ENCODE data around the gene MYL12A. TPM values are rescaled to one million over a fixed set of nuclear protein-coding genes. Genes with fewer than 3 reads are reported as not detected.

The MYL12A gene
- total and polyA plus RNA-seq, 2 donors: 305 to 360 TPM

- no peak overlapping the region for H3K27ac ChIP-seq (ENCODE audit: low read depth)
- no peaks in the 10 kb centered on the region for H3K4me1 ChIP-seq (ENCODE audit: insufficient read depth)
- H3K36me3 ChIP-seq (ENCODE audit: insufficient read depth): no peaks in the 10 kb centered on the region
- DNase-seq (ENCODE audit: extremely low spot score): no peak
- WGBS: 60% methylated on average over 5 of the region's 5 CpGs
- no peak overlapping the region for H3K4me3 ChIP-seq (ENCODE audit: low read depth, low read length)
These were observed 13.1 kb upstream of the MYL12A start for GRCh38 chr18:3234457-3234856.

GRCh38 chr18:3235846-3236245 is 11.8 kb upstream of the MYL12A start:
- H3K27ac ChIP-seq (ENCODE audit: low read depth): no peak overlapping the region
- WGBS: 97% methylated on average over 2 of the region's 2 CpGs
- H3K4me3 ChIP-seq (ENCODE audit: low read depth, low read length): no peak overlapping the region
- H3K36me3 ChIP-seq (ENCODE audit: insufficient read depth): no peaks in the 10 kb centered on the region
- DNase-seq (ENCODE audit: extremely low spot score): no peak
- no peaks in the 10 kb centered on the region for H3K4me1 ChIP-seq (ENCODE audit: insufficient read depth)

GRCh38 chr18:3236470-3236869 is 11.1 kb upstream of the MYL12A start:
- no peak for DNase-seq (ENCODE audit: extremely low spot score)
- H3K27ac ChIP-seq (ENCODE audit: low read depth): no peak overlapping the region
- WGBS: 90% methylated on average over 4 of the region's 4 CpGs
- no peaks in the 10 kb centered on the region for H3K4me1 ChIP-seq (ENCODE audit: insufficient read depth)
- no peaks in the 10 kb centered on the region for H3K36me3 ChIP-seq (ENCODE audit: insufficient read depth)
- H3K4me3 ChIP-seq (ENCODE audit: low read depth, low read length): no peak overlapping the region

GRCh38 chr18:3238742-3239141 is 8.9 kb upstream of the MYL12A start:
- WGBS: 92% methylated on average over 2 of the region's 2 CpGs
- Histone ChIP-seq H3K36me3 (ENCODE audit: insufficient read depth) (no peaks in the 10 kb centered on the region), H3K27ac (ENCODE audit: low read depth) (no peak overlapping the region), H3K4me1 (ENCODE audit: insufficient read depth) (no peaks in the 10 kb centered on the region), H3K4me3 (ENCODE audit: low read depth, low read length) (no peak overlapping the region)
- DNase-seq (ENCODE audit: extremely low spot score): no peak

- Histone ChIP-seq H3K4me3 (ENCODE audit: low read depth, low read length) (no peak overlapping the region), H3K36me3 (ENCODE audit: insufficient read depth) (no peaks in the 10 kb centered on the region), H3K27ac (ENCODE audit: low read depth) (no peak overlapping the region), H3K4me1 (ENCODE audit: insufficient read depth) (peaks cover 2% of the 10 kb centered on the region)
- DNase-seq (ENCODE audit: extremely low spot score): no peak
- 72% methylated on average over 1 of the region's 1 CpG for WGBS
These were observed 2.4 kb upstream of the MYL12A start for GRCh38 chr18:3245185-3245564.

GRCh38 chr18:3245853-3246634 is 1.6 kb upstream of the MYL12A start:
- H3K27ac ChIP-seq (ENCODE audit: low read depth): peak overlapping the region; percentile 71
- peak; percentile 69 for DNase-seq (ENCODE audit: extremely low spot score)
- no peaks in the 10 kb centered on the region for H3K36me3 ChIP-seq (ENCODE audit: insufficient read depth)
- H3K4me1 ChIP-seq (ENCODE audit: insufficient read depth): peaks cover 2% of the 10 kb centered on the region
- peak overlapping the region; percentile 72 for H3K4me3 ChIP-seq (ENCODE audit: low read depth, low read length)
- 10% methylated on average over 29 of the region's 29 CpGs for WGBS

GRCh38 chr18:3246635-3247239 is 864 bp upstream of the MYL12A start:
- H3K4me1 ChIP-seq (ENCODE audit: insufficient read depth): peaks cover 2% of the 10 kb centered on the region
- peak overlapping the region; percentile 72 for H3K4me3 ChIP-seq (ENCODE audit: low read depth, low read length)
- no peak for DNase-seq (ENCODE audit: extremely low spot score)
- H3K27ac ChIP-seq (ENCODE audit: low read depth): peak overlapping the region; percentile 71
- H3K36me3 ChIP-seq (ENCODE audit: insufficient read depth): no peaks in the 10 kb centered on the region
- WGBS: 38% methylated on average over 23 of the region's 23 CpGs

GRCh38 chr18:3248062-3248657 is 559 bp downstream of the MYL12A start:
- Histone ChIP-seq H3K27ac (ENCODE audit: low read depth) (peak overlapping the region; percentile 99), H3K36me3 (ENCODE audit: insufficient read depth) (no peaks in the 10 kb centered on the region), H3K4me3 (ENCODE audit: low read depth, low read length) (peak overlapping the region; percentile 72), H3K4me1 (ENCODE audit: insufficient read depth) (peaks cover 2% of the 10 kb centered on the region)
- WGBS: under 1% methylated on average over 22 of the region's 22 CpGs
- DNase-seq (ENCODE audit: extremely low spot score): peak; percentile 14

- WGBS: 20% methylated on average over 9 of the region's 9 CpGs
- H3K36me3 ChIP-seq (ENCODE audit: insufficient read depth): no peaks in the 10 kb centered on the region
- no peak overlapping the region for H3K27ac ChIP-seq (ENCODE audit: low read depth)
- H3K4me1 ChIP-seq (ENCODE audit: insufficient read depth): peaks cover 2% of the 10 kb centered on the region
- DNase-seq (ENCODE audit: extremely low spot score): peak; percentile 13
- peak overlapping the region; percentile 72 for H3K4me3 ChIP-seq (ENCODE audit: low read depth, low read length)
These were observed 1.2 kb downstream of the MYL12A start for GRCh38 chr18:3248658-3249359.

- DNase-seq (ENCODE audit: extremely low spot score): no peak
- H3K4me1 ChIP-seq (ENCODE audit: insufficient read depth): peaks cover 2% of the 10 kb centered on the region
- no peak overlapping the region for H3K4me3 ChIP-seq (ENCODE audit: low read depth, low read length)
- 34% methylated on average over 6 of the region's 6 CpGs for WGBS
- H3K36me3 ChIP-seq (ENCODE audit: insufficient read depth): no peaks in the 10 kb centered on the region
- H3K27ac ChIP-seq (ENCODE audit: low read depth): no peak overlapping the region
These were observed 2.9 kb downstream of the MYL12A start for GRCh38 chr18:3250237-3251107.

- no peak overlapping the region for H3K4me3 ChIP-seq (ENCODE audit: low read depth, low read length)
- 65% methylated on average over 8 of the region's 8 CpGs for WGBS
- H3K36me3 ChIP-seq (ENCODE audit: insufficient read depth): no peaks in the 10 kb centered on the region
These were observed 3.8 kb downstream of the MYL12A start for GRCh38 chr18:3251249-3251962.

GRCh38 chr18:3251963-3252277 is 4.3 kb downstream of the MYL12A start:
- no peak for DNase-seq (ENCODE audit: extremely low spot score)
- Histone ChIP-seq H3K4me1 (ENCODE audit: insufficient read depth) (peaks cover 2% of the 10 kb centered on the region), H3K27ac (ENCODE audit: low read depth) (no peak overlapping the region), H3K36me3 (ENCODE audit: insufficient read depth) (no peaks in the 10 kb centered on the region), H3K4me3 (ENCODE audit: low read depth, low read length) (no peak overlapping the region)
- 35% methylated on average over 3 of the region's 3 CpGs for WGBS

More at GRCh38 chr18:3251249-3251962, 3.8 kb downstream of the MYL12A start:
- H3K4me1 ChIP-seq (ENCODE audit: insufficient read depth): peaks cover 2% of the 10 kb centered on the region
- DNase-seq (ENCODE audit: extremely low spot score): no peak
- no peak overlapping the region for H3K27ac ChIP-seq (ENCODE audit: low read depth)

All from urinary bladder (tissue), 4 donors.